Forelimb muscle (tissue), 1 donor: Measurements from ENCODE around the gene CACNA1I. TPM values are rescaled to one million over a fixed set of nuclear protein-coding genes. Genes with fewer than 3 reads are reported as not detected.
"Not testable (repeated sequence)": the region's sequence is repeated elsewhere in the genome, so short reads cannot be mapped to it uniquely, and the experiment has no call there.

ENCODE experiments used
- DNase-seq: peaks from one replicate; pipeline ENCODE4 v3.0.0-alpha.2; 2013; ENCODE audit warnings: low read depth
- polyA plus RNA-seq: library from polyadenylated mRNA; unstranded; fragments of 120-200 nt; gene quantifications from one replicate; pipeline ENCODE4 v1.2.1, GENCODE V29; 2013; ENCODE audit not compliant: insufficient read length

Gene CACNA1I
- polyA plus RNA-seq, 1 donor: 0.10 TPM

DNA sequence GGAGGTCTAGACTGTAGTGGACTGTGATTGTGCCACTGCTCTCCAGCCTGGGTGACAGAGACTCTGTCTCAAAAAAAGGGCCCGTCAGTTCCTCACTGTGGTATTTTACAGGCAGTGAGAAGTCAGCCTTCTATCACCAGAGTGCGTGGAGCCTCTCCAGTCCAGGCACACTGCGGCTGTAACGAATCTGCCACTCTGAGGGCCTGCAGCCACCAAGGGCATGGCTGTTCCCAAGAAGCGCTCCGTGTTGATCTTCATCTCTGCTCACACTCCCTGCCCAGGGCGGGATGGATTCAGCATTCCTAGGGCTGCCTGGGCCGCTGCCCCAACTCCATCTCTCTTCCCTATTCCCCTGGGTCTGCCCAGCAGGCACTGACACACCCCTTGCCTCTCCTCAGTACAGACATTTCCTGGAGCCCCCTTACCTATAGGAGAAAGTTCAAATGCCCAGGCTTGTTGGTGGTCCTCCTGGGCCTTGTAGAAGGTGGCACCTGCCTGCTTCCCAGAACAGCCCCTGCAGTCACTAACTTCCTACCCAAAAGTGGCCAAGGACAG is 148.4 kb downstream of the CACNA1I start:
- DNase-seq: no peak

DNA sequence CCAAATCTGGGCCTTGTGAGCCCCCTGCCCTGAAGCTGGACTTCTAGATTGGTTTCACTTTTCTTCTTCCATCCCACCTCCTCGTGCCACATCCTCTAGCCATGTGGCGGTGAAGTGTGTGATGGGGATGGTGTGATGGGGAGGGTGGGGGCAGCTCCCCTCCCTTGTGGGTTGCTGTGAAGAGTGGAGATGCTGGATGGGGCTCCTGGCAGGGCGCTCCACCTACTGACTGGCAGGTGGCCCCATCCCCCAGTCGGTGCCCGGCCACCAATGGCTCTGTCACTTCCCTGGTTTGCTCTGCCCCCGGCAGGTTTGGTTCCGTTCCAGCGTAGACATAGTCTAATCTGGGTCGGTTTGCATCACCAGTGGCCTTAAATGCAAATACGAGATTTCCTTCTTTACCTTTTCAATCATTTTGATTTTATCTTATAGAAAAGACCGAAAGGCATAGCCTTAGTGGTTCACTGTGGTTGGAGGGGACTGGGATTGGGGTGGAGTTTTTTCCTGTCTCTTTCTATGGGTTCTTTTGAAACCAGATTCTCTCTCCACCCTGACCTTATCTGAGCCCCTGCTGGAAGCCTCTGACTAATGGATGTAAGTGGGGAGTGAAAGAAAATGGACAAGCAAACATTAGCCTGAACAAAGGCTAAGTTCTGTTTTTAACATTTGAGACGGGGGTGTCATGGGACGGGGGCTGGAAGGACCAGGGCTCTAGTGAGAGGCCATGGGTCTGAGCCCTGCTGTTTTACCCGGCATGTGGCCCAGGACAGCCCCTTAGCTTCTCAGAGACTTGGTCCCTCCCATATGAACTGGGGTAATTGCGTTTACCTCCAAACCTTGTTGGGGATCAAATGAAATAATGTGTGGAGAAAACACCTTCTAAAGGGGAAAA is 149.3 kb downstream of the CACNA1I start:
- DNase-seq: no peak

GRCh38 chr22:39721206-39722031 is 150.9 kb downstream of the CACNA1I start:
- DNase-seq: no peak

- no peak for DNase-seq
These were observed 151.4 kb downstream of the CACNA1I start for GRCh38 chr22:39722032-39722325.

DNA sequence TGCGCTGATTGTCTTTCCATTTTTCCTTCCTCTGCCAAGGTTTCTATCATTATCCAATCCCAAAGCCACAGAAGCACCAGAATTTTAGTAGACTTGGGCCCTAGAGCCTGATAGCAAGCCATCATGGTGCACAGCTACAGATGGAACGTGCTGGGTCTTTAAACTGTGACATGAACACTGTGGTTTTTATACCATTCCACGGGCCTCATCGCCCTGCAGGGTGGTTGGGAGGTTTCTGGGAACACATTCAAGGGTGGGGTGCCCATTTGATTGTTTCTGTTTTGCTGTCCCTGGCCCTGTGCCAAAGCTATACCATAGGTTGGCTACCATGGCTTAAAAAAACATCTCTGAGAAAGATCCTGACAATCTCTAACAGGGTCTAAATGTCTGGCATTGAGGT is 151.9 kb downstream of the CACNA1I start:
- no peak for DNase-seq

DNA sequence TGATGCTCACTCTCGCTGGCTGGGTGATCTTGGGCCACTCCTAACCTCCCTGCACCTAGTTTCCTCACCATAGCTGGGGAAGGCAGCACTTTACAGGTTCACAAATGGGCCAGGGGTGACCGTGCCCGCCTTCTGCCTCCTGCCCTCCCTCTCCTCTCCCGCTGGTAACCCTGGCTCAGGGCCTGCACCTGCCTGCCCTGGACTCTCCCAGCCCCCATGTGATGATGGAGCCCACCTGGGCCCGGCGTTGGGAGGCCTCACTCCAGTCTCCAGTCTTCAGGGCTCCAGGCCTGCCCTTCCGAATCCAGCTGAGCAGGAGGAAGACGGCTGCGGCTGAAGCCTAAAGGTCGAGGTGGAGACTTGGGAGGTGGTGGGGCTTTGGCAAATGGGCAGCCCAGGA is 152.9 kb downstream of the CACNA1I start:
- no peak for DNase-seq

- DNase-seq: no peak
These were observed 153.4 kb downstream of the CACNA1I start for GRCh38 chr22:39723899-39724351.

- DNase-seq: no peak
These were observed 153.8 kb downstream of the CACNA1I start for GRCh38 chr22:39724390-39724789.

GRCh38 chr22:39724857-39725256 is 154.3 kb downstream of the CACNA1I start:
- DNase-seq: no peak

- DNase-seq: no peak
These were observed 154.9 kb downstream of the CACNA1I start for GRCh38 chr22:39725351-39726035.

GRCh38 chr22:39727541-39727940 is 157.0 kb downstream of the CACNA1I start:
- no peak for DNase-seq

DNA sequence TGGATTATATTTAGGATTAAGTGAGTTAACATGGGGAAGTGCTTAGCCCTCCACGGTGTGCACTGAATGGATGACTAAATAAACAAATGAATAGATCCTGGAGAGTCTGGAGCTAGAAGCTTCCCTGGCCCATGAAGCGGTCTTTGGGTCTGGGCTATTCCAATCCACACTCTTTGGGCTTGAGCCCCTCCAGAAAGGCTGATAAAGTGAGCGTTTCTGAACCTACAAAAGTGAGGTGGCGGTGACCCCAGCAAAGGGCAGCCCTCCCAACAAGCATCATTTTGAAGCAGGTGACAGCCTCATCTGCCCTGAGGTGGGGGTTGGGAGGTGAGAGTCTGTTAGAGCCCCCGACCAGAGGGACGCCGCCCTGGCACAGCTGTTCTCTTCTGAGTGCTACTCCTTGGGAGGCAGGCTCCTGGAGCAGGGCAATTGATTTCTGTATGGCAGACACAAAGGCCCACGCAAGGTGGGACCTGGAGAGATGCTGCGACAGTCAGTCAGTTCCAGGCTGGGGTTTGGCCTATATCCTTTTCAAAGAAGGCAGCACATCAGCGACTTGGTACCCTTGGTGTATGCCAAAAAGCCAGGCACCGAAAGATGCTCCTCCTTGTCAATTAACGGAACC is 157.8 kb downstream of the CACNA1I start:
- DNase-seq: no peak

GRCh38 chr22:39729141-39729934 is 158.8 kb downstream of the CACNA1I start:
- DNase-seq: no peak

DNA sequence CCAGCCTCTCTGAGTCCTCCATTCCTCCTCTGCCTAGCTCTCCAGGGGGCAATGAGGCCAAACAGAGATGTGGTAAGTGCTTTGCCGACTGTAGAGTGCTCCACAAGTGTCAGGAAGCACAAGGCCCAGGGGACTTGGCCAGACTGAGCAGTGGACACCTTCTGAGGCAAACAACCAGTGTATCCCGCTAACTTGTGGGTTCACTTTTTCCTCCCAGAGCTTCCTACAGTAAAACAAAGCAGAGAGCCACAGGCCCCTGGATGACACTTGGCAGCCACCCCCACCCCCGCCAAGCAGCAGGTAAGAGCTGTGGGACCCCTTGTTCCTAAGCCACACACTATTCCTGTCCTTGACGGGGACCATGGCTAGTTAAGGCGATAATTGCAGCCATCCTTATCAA is 160.9 kb downstream of the CACNA1I start:
- no peak for DNase-seq

GRCh38 chr22:39731881-39732555 is 161.5 kb downstream of the CACNA1I start:
- DNase-seq: no peak

GRCh38 chr22:39732625-39733024 is 162.1 kb downstream of the CACNA1I start:
- no peak for DNase-seq

DNA sequence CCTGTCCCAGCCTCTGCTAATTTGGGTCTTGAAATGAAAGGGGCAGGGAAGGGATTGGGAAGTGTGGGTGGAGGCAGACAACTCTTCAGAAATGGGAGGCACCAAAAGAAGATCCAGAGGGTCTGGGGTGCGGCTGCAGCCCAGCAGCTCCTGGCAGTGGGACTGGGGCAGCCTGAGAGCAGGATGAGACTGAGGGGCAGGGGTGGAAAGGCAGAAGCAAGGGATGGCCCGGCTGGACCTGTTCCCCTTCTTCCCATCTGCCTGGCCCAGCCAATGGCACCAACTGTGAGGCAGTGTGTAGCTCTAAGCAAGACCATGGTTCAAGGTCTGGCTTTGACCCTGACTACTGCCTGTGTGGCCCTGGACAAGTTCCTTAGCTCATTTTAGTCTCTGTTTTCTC is 162.6 kb downstream of the CACNA1I start:
- DNase-seq: no peak

GRCh38 chr22:39734046-39734445 is 163.5 kb downstream of the CACNA1I start:
- not testable (repeated sequence) for DNase-seq

GRCh38 chr22:39734866-39735265 is 164.3 kb downstream of the CACNA1I start:
- no peak for DNase-seq

GRCh38 chr22:39735776-39736175 is 165.2 kb downstream of the CACNA1I start:
- no peak for DNase-seq
